GM12878 (cell line): Measurements from ENCODE around the gene NAXE. TPM values are rescaled to one million over a fixed set of nuclear protein-coding genes. Genes with fewer than 3 reads are reported as not detected.

Experiments
- ATAC-seq: fragments of 200-7000 bp; cut with Tn5 transposase; 3 replicates; pipeline ENCODE4 v1.9.1; 2020; ENCODE audit warnings: mild to moderate bottlenecking, moderate library complexity
- BruUV-seq: library from RNA; stranded (reverse); fragments of 400-500 nt; replicated peaks from 2 replicates; lab custom pipeline; 2021; lab: Mats Ljungman, UMichigan
- CTCF ChIA-PET: fragments of 300-600 bp; sonication (Branson Sonifier 250); formaldehyde crosslinking; extraction: SDS; loops from one replicate; lab custom pipeline; 2021; ENCODE audit warnings: inconsistent platforms; lab: Yijun Ruan, JAX
- POLR2A ChIA-PET: fragments of 350-600 bp; formaldehyde crosslinking; extraction: SDS; loops from one replicate; lab custom pipeline; 2021; ENCODE audit warnings: inconsistent platforms; lab: Charles Lee
- RAD21 ChIA-PET: fragments of 300-600 bp; sonication (Branson Sonifier 250); formaldehyde crosslinking; loops from one replicate; lab custom pipeline; 2023; ENCODE audit warnings: antibody characterized with exemption; ENCODE audit not compliant: unreplicated experiment; lab: Charles Lee
- SMC1A ChIA-PET: fragments of 300-600 bp; sonication (Branson Sonifier 250); formaldehyde crosslinking; loops from one replicate; lab custom pipeline; 2023; ENCODE audit not compliant: unreplicated experiment, uncharacterized antibody; lab: Charles Lee
- DNase-seq: peaks from one replicate; pipeline ENCODE4 v3.0.0-alpha.2; 2011; ENCODE audit warnings: low read depth, low spot score
- FAIRE-seq: peaks from 3 replicates; lab custom pipeline; 2011; peaks lifted over from hg19 to GRCh38; lab: Jason Lieb, UNC
- H2AFZ ChIP-seq: 2 replicates; pipeline ENCODE4 v1.6.0; 2011; ENCODE audit warnings: low read depth, low read length, control low read depth; ENCODE audit not compliant: control insufficient read depth
- H3K27ac ChIP-seq: 2 replicates; pipeline ENCODE4 v1.5.1; 2011; ENCODE audit warnings: control low read depth; ENCODE audit not compliant: control insufficient read depth, insufficient read depth
- H3K27me3 ChIP-seq, 2 experiments: replicated peaks in 1 of 2; 2 replicates each; pipeline versions ENCODE4 v1.6.0 to v1.6.1; 2011; ENCODE audit warnings: low read length in 1 of 2; ENCODE audit not compliant: control insufficient read depth in 2 of 2, insufficient read depth in 2 of 2
- H3K36me3 ChIP-seq, 2 experiments: 2 replicates each; pipeline ENCODE4 v1.5.1; 2011; ENCODE audit warnings: low read length in 1 of 2; ENCODE audit not compliant: control insufficient read depth in 2 of 2, insufficient read depth in 2 of 2
- H3K4me1 ChIP-seq: 2 replicates; pipeline ENCODE4 v1.6.1; 2011; ENCODE audit warnings: mild to moderate bottlenecking, low read length, moderate library complexity, mixed read lengths; ENCODE audit not compliant: control insufficient read depth, insufficient read depth
- H3K4me2 ChIP-seq: 2 replicates; pipeline ENCODE4 v1.6.0; 2011; ENCODE audit warnings: control low read depth; ENCODE audit not compliant: control insufficient read depth, insufficient read depth
- H3K4me3 ChIP-seq: fragments of 200-600 bp; sonication (generic); 2 replicates; pipeline ENCODE4 v1.5.1; 2016
- H3K79me2 ChIP-seq: 2 replicates; pipeline ENCODE4 v1.6.0; 2011; ENCODE audit warnings: low read length; ENCODE audit not compliant: control insufficient read depth, insufficient read depth
- H3K9ac ChIP-seq: 2 replicates; pipeline ENCODE4 v1.8.0; 2011; ENCODE audit warnings: low read length, control low read depth, mixed read lengths; ENCODE audit not compliant: control insufficient read depth, insufficient read depth
- H3K9me3 ChIP-seq: replicated peaks from 3 replicates; pipeline ENCODE4 v1.5.1; 2011; ENCODE audit warnings: mild to moderate bottlenecking, low read length; ENCODE audit not compliant: control insufficient read depth, insufficient read depth
- H4K20me1 ChIP-seq: 2 replicates; pipeline ENCODE4 v1.6.0; 2011; ENCODE audit not compliant: control insufficient read depth, insufficient read depth
- BHLHE40 ChIP-seq, 2 experiments: fragments of 450-650 bp in 1 of 2; IDR thresholded peaks; 2 replicates each; pipeline ENCODE4 v1.6.1; 2011 to 2017; ENCODE audit warnings: low read depth in 2 of 2, borderline replicate concordance in 1 of 2, improper control_type of control experiment in 1 of 2, low read length in 1 of 2, mild to moderate bottlenecking in 1 of 2
- BRCA1 ChIP-seq: IDR thresholded peaks from 2 replicates; pipeline ENCODE4 v1.6.1; 2011; ENCODE audit warnings: low read depth, low read length, improper control_type of control experiment
- CTCF ChIP-seq, 3 experiments: IDR thresholded peaks in 2 of 3; conservative IDR thresholded peaks in 1 of 3; 2 replicates each; pipeline ENCODE4 v1.5.1; 2011; ENCODE audit warnings: low read depth in 3 of 3, low read length in 3 of 3, mild to moderate bottlenecking in 3 of 3, control low read depth in 2 of 3, moderate library complexity in 2 of 3, inconsistent platforms in 1 of 3, mixed read lengths in 1 of 3; ENCODE audit not compliant: control insufficient read depth in 2 of 3, insufficient read depth in 1 of 3; ENCODE audit errors: extremely low read depth in 1 of 3
- E4F1 ChIP-seq: fragments of 450-650 bp; IDR thresholded peaks from 2 replicates; pipeline ENCODE4 v1.6.1; 2018; ENCODE audit warnings: borderline replicate concordance, mild to moderate bottlenecking; ENCODE audit not compliant: partially characterized antibody
- NFYB ChIP-seq: IDR thresholded peaks from 2 replicates; pipeline ENCODE4 v1.6.1; 2011; ENCODE audit warnings: low read depth, mild to moderate bottlenecking, low read length, improper control_type of control experiment, moderate library complexity; ENCODE audit not compliant: insufficient read depth
- RBBP5 ChIP-seq: fragments of 200-600 bp; sonication (generic); conservative IDR thresholded peaks from 2 replicates; pipeline ENCODE4 v1.6.1; 2016
- WGBS: methylation state at CpG from one replicate; pipeline ENCODE4 v1.1.6; 2016; ENCODE audit warnings: low lambda C conversion rate; ENCODE audit not compliant: insufficient replicate concordance, insufficient coverage; ENCODE audit errors: missing lambda C conversion rate; 5-methylcytosine and 5-hydroxymethylcytosine counted together
- in situ Hi-C: fragments of 300-500 bp; cut with MboI; formaldehyde crosslinking; loops from 9 replicates; pipeline ENCODE4 v1.14.3; 2018; ENCODE audit warnings: mixed read lengths
- intact Hi-C: fragments of 100-400 bp; cut with micrococcal nuclease; formaldehyde crosslinking; loops from one replicate; pipeline ENCODE4 v1.14.2; 2022; ENCODE audit not compliant: unreplicated experiment
- polyA plus RNA-seq, 11 experiments: library from polyadenylated mRNA; depleted of rRNA in 4 of 11; unstranded in 6 of 11; stranded (reverse) in 5 of 11; fragments of >200 nt; fragmentation: Nextera tagmentation in 4 of 11; fragmentation: Illumina TruSeq in 1 of 11; extraction: Ambion mirVana in 4 of 11; extraction: Trizol in 1 of 11; gene quantifications; 1 replicate in 1 of 11; 2 replicates in 10 of 11; pipeline versions ENCODE4 v1.2.1 to v1.2.3, GENCODE V29; 2011 to 2016; ENCODE audit warnings: inconsistent platforms in 2 of 11, missing spikeins in 2 of 11, low read depth in 1 of 11
- total RNA-seq, 4 experiments: library from RNA; depleted of rRNA in 3 of 4; stranded (reverse); fragments of >200 nt in 3 of 4; fragmentation: Illumina TruSeq in 1 of 4; extraction: Trizol in 1 of 4; gene quantifications; 2 replicates each; pipeline versions ENCODE4 v1.2.1 to v1.2.3, GENCODE V29; 2013 to 2021
- TF ChIP-seq, protein P1 (sequence below): fragments of 450-650 bp; IDR thresholded peaks from 2 replicates; pipeline ENCODE4 v1.6.1; 2017; ENCODE audit warnings: mild to moderate bottlenecking, moderate library complexity

The NAXE gene
- total and polyA plus RNA-seq, 10 of the 15 experiments (the other 5 are each of a cell fraction or from before 2014, with no cell fraction given): 17.8 to 93.3 (median 68.8) TPM

- WGBS: 64% methylated on average over 5 of the region's 5 CpGs
- FAIRE-seq: no peak
- no peaks in the 10 kb centered on the region for H3K79me2 ChIP-seq
- no TSS peak for BruUV-seq
- intact Hi-C loops: no loop called here
- H3K4me2 ChIP-seq: no peak overlapping the region
- no peaks in the 10 kb centered on the region for H3K4me1 ChIP-seq
- ChIA-PET RAD21 (interaction anchor here (1.1 kb wide), 1 partner anchor 69 kb away, joined by 5 read pairs; no protein-coding TSS in a partner anchor), CTCF (interaction anchor here (0.7 kb wide), 1 partner anchor 48 kb away, joined by 3 read pairs; no protein-coding TSS in a partner anchor), POLR2A (interaction anchor here (0.7 kb wide), 1 partner anchor 26 kb away, joined by 3 read pairs; no protein-coding TSS in a partner anchor), SMC1A (interaction anchor here (0.6 kb wide), 1 partner anchor 65 kb away, joined by 3 read pairs; no protein-coding TSS in a partner anchor)
- H2AFZ ChIP-seq: no peak overlapping the region
- H3K4me3 ChIP-seq: no peak overlapping the region
- peaks cover 0 to 2% of the 10 kb centered on the region in 2 experiments; a peak in 3 of 4 replicates for H3K36me3 ChIP-seq
- H3K27me3 ChIP-seq: no peaks in the 10 kb centered on the region
- no peak for ATAC-seq
- TF ChIP-seq, protein P1, sequence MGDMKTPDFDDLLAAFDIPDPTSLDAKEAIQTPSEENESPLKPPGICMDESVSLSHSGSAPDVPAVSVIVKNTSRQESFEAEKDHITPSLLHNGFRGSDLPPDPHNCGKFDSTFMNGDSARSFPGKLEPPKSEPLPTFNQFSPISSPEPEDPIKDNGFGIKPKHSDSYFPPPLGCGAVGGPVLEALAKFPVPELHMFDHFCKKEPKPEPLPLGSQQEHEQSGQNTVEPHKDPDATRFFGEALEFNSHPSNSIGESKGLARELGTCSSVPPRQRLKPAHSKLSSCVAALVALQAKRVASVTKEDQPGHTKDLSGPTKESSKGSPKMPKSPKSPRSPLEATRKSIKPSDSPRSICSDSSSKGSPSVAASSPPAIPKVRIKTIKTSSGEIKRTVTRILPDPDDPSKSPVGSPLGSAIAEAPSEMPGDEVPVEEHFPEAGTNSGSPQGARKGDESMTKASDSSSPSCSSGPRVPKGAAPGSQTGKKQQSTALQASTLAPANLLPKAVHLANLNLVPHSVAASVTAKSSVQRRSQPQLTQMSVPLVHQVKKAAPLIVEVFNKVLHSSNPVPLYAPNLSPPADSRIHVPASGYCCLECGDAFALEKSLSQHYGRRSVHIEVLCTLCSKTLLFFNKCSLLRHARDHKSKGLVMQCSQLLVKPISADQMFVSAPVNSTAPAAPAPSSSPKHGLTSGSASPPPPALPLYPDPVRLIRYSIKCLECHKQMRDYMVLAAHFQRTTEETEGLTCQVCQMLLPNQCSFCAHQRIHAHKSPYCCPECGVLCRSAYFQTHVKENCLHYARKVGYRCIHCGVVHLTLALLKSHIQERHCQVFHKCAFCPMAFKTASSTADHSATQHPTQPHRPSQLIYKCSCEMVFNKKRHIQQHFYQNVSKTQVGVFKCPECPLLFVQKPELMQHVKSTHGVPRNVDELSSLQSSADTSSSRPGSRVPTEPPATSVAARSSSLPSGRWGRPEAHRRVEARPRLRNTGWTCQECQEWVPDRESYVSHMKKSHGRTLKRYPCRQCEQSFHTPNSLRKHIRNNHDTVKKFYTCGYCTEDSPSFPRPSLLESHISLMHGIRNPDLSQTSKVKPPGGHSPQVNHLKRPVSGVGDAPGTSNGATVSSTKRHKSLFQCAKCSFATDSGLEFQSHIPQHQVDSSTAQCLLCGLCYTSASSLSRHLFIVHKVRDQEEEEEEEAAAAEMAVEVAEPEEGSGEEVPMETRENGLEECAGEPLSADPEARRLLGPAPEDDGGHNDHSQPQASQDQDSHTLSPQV: no peak
- no peak for TF ChIP-seq RBBP5
- no peak for TF ChIP-seq NFYB
- TF ChIP-seq BHLHE40 (IDR thresholded peaks at IDR 0.05; ENCODE audit: borderline replicate concordance in 1 of 2, low read depth in 2 of 2, low read length in 1 of 2): no peak
- no peak for TF ChIP-seq BRCA1
- TF ChIP-seq CTCF (IDR thresholded peaks at IDR 0.05 in 2 of 3, conservative IDR thresholded peaks at IDR 0.05 in 1 of 3; ENCODE audit: control insufficient read depth in 2 of 3, extremely low read depth in 1 of 3, insufficient read depth in 1 of 3, low read depth in 3 of 3, low read length in 3 of 3): no peak
- no peak for TF ChIP-seq E4F1
- H3K9me3 ChIP-seq: no peaks in the 10 kb centered on the region
- in situ Hi-C loops: no loop called here
- H3K9ac ChIP-seq: no peak overlapping the region
- DNase-seq: no peak
- no peak overlapping the region for H3K27ac ChIP-seq
- H4K20me1 ChIP-seq: no peaks in the 10 kb centered on the region
These were observed 41.2 kb upstream of the NAXE start for GRCh38 chr1:156550346-156550745.
